ENCODE results near the gene TNFRSF18. TPM values are rescaled to one million over a fixed set of nuclear protein-coding genes. Genes with fewer than 3 reads are reported as not detected.
A peak's percentile ranks its signal among the peaks of the same experiment; 100 is the strongest.

The TNFRSF18 gene
- total RNA-seq, 1 donor from 2014 or later = 0.98 TPM

GRCh38 chr1:1200876-1201810, 5.2 kb downstream of the TNFRSF18 start:
- peaks cover 14% of the 10 kb centered on the region for H3K27me3 ChIP-seq
- H3K36me3 ChIP-seq = no peaks in the 10 kb centered on the region
- peak overlapping the region; percentile 17 for H3K27ac ChIP-seq
- peak; percentile 81 for DNase-seq
- no peak for TF ChIP-seq CTCF (IDR thresholded peaks at IDR 0.05)
- ATAC-seq = peak; percentile 60
- intact Hi-C loops (cut with DNase I) = no loop called here
- H3K4me1 ChIP-seq = peaks cover 5% of the 10 kb centered on the region
- peak overlapping the region; percentile 41 for H3K4me3 ChIP-seq
- no peaks in the 10 kb centered on the region for H3K9me3 ChIP-seq

DNA sequence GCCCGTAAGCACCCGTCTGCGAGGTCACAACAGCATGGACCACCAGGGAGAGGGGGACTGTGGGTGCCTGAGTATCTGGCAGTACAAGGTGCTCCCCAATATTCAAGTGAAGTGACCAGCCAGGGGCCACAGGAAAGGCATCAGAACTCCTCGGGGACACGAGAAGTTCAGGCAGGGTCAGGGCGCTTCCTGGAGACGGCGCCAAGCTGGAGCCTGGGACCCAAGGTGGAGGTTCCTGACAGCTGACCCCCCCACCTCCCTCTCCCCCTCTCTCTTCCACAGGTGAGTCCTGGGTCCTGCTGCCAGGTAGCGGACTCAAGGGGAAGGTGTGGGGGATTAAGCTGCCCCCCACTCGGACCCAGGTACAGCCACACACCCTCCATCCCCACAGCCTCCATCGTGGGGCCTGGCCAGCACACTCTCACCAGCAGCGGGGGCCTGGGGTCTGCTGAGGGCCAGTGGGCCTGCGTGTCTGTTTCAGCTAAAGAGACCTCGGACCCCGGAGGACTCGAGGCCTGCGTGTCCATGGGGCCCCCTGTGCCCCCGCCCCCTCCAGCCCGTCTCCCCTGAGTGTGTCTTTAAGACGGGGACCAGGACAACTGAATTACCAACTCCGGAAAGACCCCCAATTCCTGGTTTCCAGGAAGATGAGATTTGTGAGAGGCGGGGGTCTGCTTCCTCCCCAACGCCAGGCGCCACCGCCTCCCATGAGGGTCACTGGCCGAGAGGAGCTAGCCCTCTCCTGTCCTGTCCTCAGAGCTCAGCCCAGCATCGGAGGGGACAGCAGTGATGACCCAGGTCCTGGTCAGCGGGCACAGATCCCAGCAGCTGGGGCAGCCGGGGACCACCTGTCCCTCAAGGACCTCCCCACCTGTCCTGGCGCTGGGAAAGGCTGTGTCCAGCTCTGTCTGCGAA, 6.2 kb downstream of the TNFRSF18 start:
- no peak for DNase-seq
- Histone ChIP-seq H3K4me3 (peak overlapping the region; percentile 41), H3K27ac (peak overlapping the region; percentile 17), H3K4me1 (no peaks in the 10 kb centered on the region), H3K36me3 (no peaks in the 10 kb centered on the region), H3K27me3 (peaks cover 6% of the 10 kb centered on the region), H3K9me3 (no peaks in the 10 kb centered on the region)
- intact Hi-C loops (cut with DNase I) = no loop called here
- no peak for ATAC-seq
- TF ChIP-seq CTCF (IDR thresholded peaks at IDR 0.05) = no peak

DNA sequence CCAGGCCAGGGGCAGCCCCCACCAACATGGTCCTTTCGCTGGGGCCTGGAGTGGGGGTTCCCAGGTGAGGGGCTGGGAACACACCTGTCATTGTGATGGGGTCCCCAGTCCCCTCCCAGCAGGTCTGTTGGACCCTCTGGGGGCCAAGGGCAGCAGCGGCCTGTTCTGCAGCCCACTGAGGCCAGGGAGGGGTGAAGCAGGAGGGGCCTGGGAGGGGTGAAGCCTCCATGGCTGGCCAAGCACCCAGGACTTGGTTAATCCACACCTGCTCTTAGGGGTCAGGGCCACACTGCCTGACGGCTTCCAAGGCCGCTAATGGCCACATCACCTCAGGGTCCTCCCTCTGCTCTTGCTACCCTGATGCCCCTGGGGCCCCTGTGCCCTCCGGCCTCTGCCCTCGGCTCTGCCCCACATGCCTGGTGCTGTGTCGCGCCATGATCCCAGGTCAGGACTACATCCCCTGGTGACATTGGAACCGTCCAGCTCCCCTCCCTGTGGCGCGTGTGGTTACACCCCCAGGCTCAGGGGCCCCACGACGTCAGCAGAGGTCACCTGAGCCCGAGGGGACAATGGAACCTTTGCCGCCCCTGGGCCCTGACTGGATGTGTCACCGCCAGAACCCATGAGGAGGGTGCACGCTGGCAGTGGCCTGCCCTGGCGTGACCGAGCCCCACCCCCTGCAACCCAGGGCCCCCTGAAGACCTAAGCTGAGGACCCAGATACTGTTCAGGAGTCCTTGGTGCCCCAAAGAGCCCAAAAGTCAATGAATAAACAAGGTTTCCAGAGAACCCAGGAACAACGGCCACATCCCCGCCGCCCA, 7.0 kb downstream of the TNFRSF18 start:
- DNase-seq (no peak), ATAC-seq (no peak)
- H3K4me3 ChIP-seq = no peak overlapping the region
- TF ChIP-seq CTCF (IDR thresholded peaks at IDR 0.05) = no peak
- H3K27me3 ChIP-seq = no peaks in the 10 kb centered on the region
- no peaks in the 10 kb centered on the region for H3K9me3 ChIP-seq
- intact Hi-C loops (cut with DNase I) = no loop called here
- no peaks in the 10 kb centered on the region for H3K36me3 ChIP-seq
- no peak overlapping the region for H3K27ac ChIP-seq
- H3K4me1 ChIP-seq = no peaks in the 10 kb centered on the region

DNA sequence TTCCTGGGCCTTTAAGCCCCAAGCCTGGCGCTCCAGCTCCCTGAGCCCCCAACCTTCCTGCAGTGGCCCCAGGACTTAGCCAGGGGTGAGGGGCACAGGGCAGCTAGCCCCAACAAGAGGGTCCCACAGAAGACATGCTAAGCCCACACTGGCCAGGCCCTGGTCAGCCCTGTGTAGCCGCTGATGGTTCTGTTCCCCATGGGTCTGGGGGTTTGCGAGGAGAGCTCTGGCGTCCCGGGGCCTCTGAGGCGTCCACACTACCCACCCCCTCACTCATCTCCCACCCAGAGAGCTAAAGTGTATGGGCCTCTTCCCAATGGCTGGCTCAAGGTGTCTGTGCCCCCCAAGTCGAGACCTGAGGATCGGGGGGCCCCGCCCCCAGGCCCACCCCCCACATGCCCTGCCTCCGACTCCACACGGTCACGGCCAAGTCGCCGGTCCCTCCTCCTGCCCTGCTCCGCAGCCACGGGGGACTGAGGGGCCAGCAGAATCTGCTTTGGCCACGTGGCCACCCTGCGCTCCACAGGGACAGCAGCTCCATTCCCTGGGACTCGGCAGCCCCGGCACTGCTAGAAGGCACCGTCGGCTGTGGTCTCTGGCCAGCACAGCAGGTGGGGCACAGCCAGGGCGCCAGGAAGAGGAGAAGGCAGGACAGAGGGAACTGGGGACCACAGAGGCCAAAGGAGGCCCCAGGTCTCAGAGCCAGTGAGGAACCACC, 7.8 kb downstream of the TNFRSF18 start:
- Histone ChIP-seq H3K4me3 (no peak overlapping the region), H3K27ac (no peak overlapping the region), H3K36me3 (no peaks in the 10 kb centered on the region), H3K4me1 (no peaks in the 10 kb centered on the region), H3K9me3 (no peaks in the 10 kb centered on the region), H3K27me3 (no peaks in the 10 kb centered on the region)
- ATAC-seq (no peak), DNase-seq (no peak)
- intact Hi-C loops (cut with DNase I) = no loop called here
- TF ChIP-seq CTCF (IDR thresholded peaks at IDR 0.05) = no peak
